Mucosa of descending colon (tissue), 3 donors: ENCODE measurements around the gene ZNF770. TPM values are rescaled to one million over a fixed set of nuclear protein-coding genes. Genes with fewer than 3 reads are reported as not detected.
"Not testable (repeated sequence)": the region's sequence is repeated elsewhere in the genome, so short reads cannot be mapped to it uniquely, and the experiment has no call there.

Experiments used
- ATAC-seq: fragments of 200-7000 bp; cut with Tn5 transposase; one replicate; pipeline ENCODE4 v1.9.1; 2020; ENCODE audit warnings: mild to moderate bottlenecking, moderate library complexity
- DNase-seq, 3 donors: peaks; one replicate each; pipeline ENCODE4 v3.0.0-alpha.2; 2020
- H3K36me3 ChIP-seq: fragments of 200-600 bp; one replicate; pipeline ENCODE4 v1.8.0; 2021; ENCODE audit warnings: low read depth, mild to moderate bottlenecking
- H3K4me1 ChIP-seq: fragments of 200-600 bp; one replicate; pipeline ENCODE4 v1.8.0; 2021; ENCODE audit warnings: low read depth, mild to moderate bottlenecking
- H3K4me3 ChIP-seq: fragments of 200-600 bp; one replicate; pipeline ENCODE4 v1.8.0; 2021; ENCODE audit warnings: mild to moderate bottlenecking
- H3K9me3 ChIP-seq: fragments of 200-600 bp; one replicate; pipeline ENCODE4 v1.8.0; 2021; ENCODE audit warnings: mild to moderate bottlenecking
- CTCF ChIP-seq: fragments of 200-600 bp; IDR thresholded peaks from one replicate; pipeline ENCODE4 v1.8.0; 2022; ENCODE audit warnings: antibody characterized with exemption, mild to moderate bottlenecking
- intact Hi-C, 2 donors: fragments of 100-400 bp; cut with DNase I in 1 of 2; cut with micrococcal nuclease in 1 of 2; formaldehyde crosslinking; loops; one replicate each; pipeline versions ENCODE4 v1.11.0 to v1.11.1; 2022; cut with DNase I, micrococcal nuclease
- total RNA-seq, 3 donors: library from RNA; stranded (reverse); fragmentation: NEBNext Ultra II Directional in 2 of 3; extraction: Animal tissue kit (Norgen Biotek cat#: 25700) in 2 of 3; gene quantifications; one replicate each; pipeline versions ENCODE4 v1.2.1 to v1.2.4, GENCODE V29; 2021 to 2023
- donor health status: DM: no; HTN: no; CAD: no; lungs with moderate emphysema.
- donor health status: DM: no; HTN: no; CAD: no.
- donor health status: DM: no; HTN: yes; CAD: no.

Gene ZNF770
- total RNA-seq, 3 donors from 2014 or later, result 20.3 to 24.0 (median 21.2) TPM

GRCh38 chr15:34976073-34976472 is 12.0 kb downstream of the ZNF770 start:
- ATAC-seq, result no peak
- Histone ChIP-seq H3K4me3 (no peak overlapping the region), H3K9me3 (no peaks in the 10 kb centered on the region), H3K4me1 (no peaks in the 10 kb centered on the region), H3K36me3 (no peaks in the 10 kb centered on the region)
- no peak for TF ChIP-seq CTCF
- intact Hi-C loops, result no loop called here
- DNase-seq, result no peak

- no peak for DNase-seq
- intact Hi-C loops, result no loop called here
- H3K4me3 ChIP-seq, result no peak overlapping the region
- no peaks in the 10 kb centered on the region for H3K9me3 ChIP-seq
- no peak for TF ChIP-seq CTCF
- no peak for ATAC-seq
- H3K4me1 ChIP-seq, result peaks cover 5% of the 10 kb centered on the region
- no peaks in the 10 kb centered on the region for H3K36me3 ChIP-seq
These were observed 14.6 kb downstream of the ZNF770 start for GRCh38 chr15:34973512-34973911.

GRCh38 chr15:34970098-34970643 is 17.9 kb downstream of the ZNF770 start:
- H3K36me3 ChIP-seq, DNase-seq, H3K9me3 ChIP-seq, intact Hi-C loops, ATAC-seq: not testable (repeated sequence)
- Histone ChIP-seq H3K4me3 (peak overlapping the region; percentile 72), H3K4me1 (peaks cover 13% of the 10 kb centered on the region)

GRCh38 chr15:34969340-34970097 is 18.6 kb downstream of the ZNF770 start, which contains the start of gene AQR:
AQR (minus strand) TSS chr15:34969742; CDS start chr15:34969613, 129 bp downstream.
- Histone ChIP-seq H3K36me3 (no peaks in the 10 kb centered on the region), H3K4me1 (peaks cover 13% of the 10 kb centered on the region), H3K9me3 (no peaks in the 10 kb centered on the region), H3K4me3 (peak within 1 kb of the TSS; percentile 72)
- DNase-seq (peak; percentile 94 to 96 (median 95)), ATAC-seq (peak; percentile 100)
- TF ChIP-seq CTCF, result peak; percentile 83
- intact Hi-C loops, result no loop called here

GRCh38 chr15:34964277-34964676 is 23.8 kb downstream of the ZNF770 start:
- Histone ChIP-seq H3K36me3 (no peaks in the 10 kb centered on the region), H3K4me1 (peaks cover 13% of the 10 kb centered on the region), H3K4me3 (no peak overlapping the region), H3K9me3 (no peaks in the 10 kb centered on the region)
- intact Hi-C loops, result no loop called here
- DNase-seq (no peak), ATAC-seq (no peak)
- no peak for TF ChIP-seq CTCF

GRCh38 chr15:34953851-34954250 is 34.2 kb downstream of the ZNF770 start:
- H3K36me3 ChIP-seq, result no peaks in the 10 kb centered on the region
- H3K9me3 ChIP-seq, result no peaks in the 10 kb centered on the region
- TF ChIP-seq CTCF, result no peak
- H3K4me3 ChIP-seq, result no peak overlapping the region
- ATAC-seq (no peak), DNase-seq (no peak)
- intact Hi-C loops, result no loop called here
- no peaks in the 10 kb centered on the region for H3K4me1 ChIP-seq
